Mesendoderm (in vitro differentiated cells): ENCODE data around the gene ASF1B.
"Not testable (repeated sequence)": the region's sequence is repeated elsewhere in the genome, so short reads cannot be mapped to it uniquely, and the experiment has no call there.

Experiments
- DNase-seq: peaks from one replicate; pipeline ENCODE4 v3.0.0; 2013
- H2AK5ac ChIP-seq: 2 replicates; pipeline ENCODE4 v1.6.1; 2013; ENCODE audit warnings: low read length, inconsistent platforms
- H2BK120ac ChIP-seq: 2 replicates; pipeline ENCODE4 v1.6.1; 2013; ENCODE audit warnings: low read depth, mild to moderate bottlenecking, low read length, moderate library complexity, mixed read lengths
- H2BK15ac ChIP-seq: replicated peaks from 2 replicates; pipeline ENCODE4 v1.6.1; 2013; ENCODE audit warnings: low read depth, mild to moderate bottlenecking, moderate library complexity
- H2BK5ac ChIP-seq: 2 replicates; pipeline ENCODE4 v1.6.1; 2013; ENCODE audit warnings: low read length, inconsistent platforms
- H3K18ac ChIP-seq: 2 replicates; pipeline ENCODE4 v1.6.1; 2013; ENCODE audit warnings: mild to moderate bottlenecking, low read length, mixed read lengths
- H3K23ac ChIP-seq: one replicate; pipeline ENCODE4 v1.6.1; 2013; ENCODE audit warnings: low read length
- H3K27ac ChIP-seq: 2 replicates; pipeline ENCODE4 v1.5.1; 2013; ENCODE audit warnings: low read depth, mild to moderate bottlenecking, inconsistent platforms, low read length, moderate library complexity
- H3K27me3 ChIP-seq: 2 replicates; pipeline ENCODE4 v1.6.1; 2013; ENCODE audit warnings: low read length, control low read depth, mild to moderate bottlenecking, inconsistent platforms; ENCODE audit not compliant: insufficient read depth, poor library complexity
- H3K36me3 ChIP-seq: 2 replicates; pipeline ENCODE4 v1.6.1; 2013; ENCODE audit warnings: low read length, inconsistent platforms; ENCODE audit not compliant: control insufficient read depth, insufficient read depth
- H3K4ac ChIP-seq: one replicate; pipeline ENCODE4 v1.6.1; 2013; ENCODE audit warnings: low read depth, mild to moderate bottlenecking, low read length, moderate library complexity
- H3K4me1 ChIP-seq: 2 replicates; pipeline ENCODE4 v1.6.1; 2013; ENCODE audit warnings: low read depth, low read length, inconsistent platforms; ENCODE audit not compliant: control insufficient read depth
- H3K4me2 ChIP-seq: 2 replicates; pipeline ENCODE4 v1.6.1; 2013; ENCODE audit warnings: low read length
- H3K4me3 ChIP-seq: 2 replicates; pipeline ENCODE4 v1.5.1; 2013; ENCODE audit warnings: mild to moderate bottlenecking, low read length
- H3K56ac ChIP-seq: one replicate; pipeline ENCODE4 v1.6.1; 2013; ENCODE audit warnings: low read length
- H3K79me1 ChIP-seq: 2 replicates; pipeline ENCODE4 v1.6.1; 2013; ENCODE audit warnings: low read length, inconsistent platforms
- H3K79me2 ChIP-seq: 2 replicates; pipeline ENCODE4 v1.6.1; 2013; ENCODE audit warnings: mild to moderate bottlenecking, low read length; ENCODE audit not compliant: control insufficient read depth, insufficient read depth
- H3K9ac ChIP-seq: 2 replicates; pipeline ENCODE4 v1.6.1; 2013; ENCODE audit warnings: low read length, inconsistent platforms
- H4K5ac ChIP-seq: one replicate; pipeline ENCODE4 v1.6.1; 2013; ENCODE audit warnings: low read length
- H4K8ac ChIP-seq: one replicate; pipeline ENCODE4 v1.6.1; 2013; ENCODE audit warnings: low read depth, mild to moderate bottlenecking, control low read depth, low read length, moderate library complexity
- WGBS: extraction: QIAGEN DNeasy Blood & Tissue Kit; methylation state at CpG from one replicate; pipeline ENCODE4 v1.1.7; 2013; ENCODE audit warnings: low lambda C conversion rate, missing lambda C conversion rate; ENCODE audit not compliant: insufficient coverage; ENCODE audit errors: extremely low coverage; 5-methylcytosine and 5-hydroxymethylcytosine counted together

Gene ASF1B

DNA sequence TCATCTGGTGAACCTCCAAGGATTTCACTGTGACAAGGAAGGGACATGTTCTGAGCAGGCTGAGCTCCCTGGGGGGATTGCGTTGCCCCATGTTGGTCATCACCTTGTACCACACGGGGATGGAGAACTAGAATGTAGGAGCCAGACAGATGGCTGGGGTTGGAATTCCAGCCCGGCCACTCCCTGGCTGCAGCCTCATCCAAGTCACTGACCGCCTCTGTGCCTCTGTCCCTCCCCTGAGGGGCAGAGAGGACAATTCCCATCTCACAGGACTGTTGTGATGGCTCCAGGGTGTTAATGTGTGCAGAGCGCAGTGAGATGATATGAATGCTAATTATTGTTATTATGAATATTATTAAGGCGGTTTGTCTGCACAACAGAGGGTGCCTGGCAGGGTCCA lies 45.5 kb upstream of the ASF1B start:
- no peaks in the 10 kb centered on the region for H3K4me1 ChIP-seq
- H2BK120ac ChIP-seq = no peak overlapping the region
- H3K27ac ChIP-seq = no peak overlapping the region
- peaks cover 3% of the 10 kb centered on the region for H3K36me3 ChIP-seq
- H3K56ac ChIP-seq = no peak overlapping the region
- DNase-seq = no peak
- WGBS = no CpG with 5 or more reads among the region's 6 CpGs
- H3K23ac ChIP-seq = no peak overlapping the region
- no peak overlapping the region for H3K4ac ChIP-seq
- no peak overlapping the region for H2BK5ac ChIP-seq
- no peak overlapping the region for H2AK5ac ChIP-seq
- no peak overlapping the region for H3K4me3 ChIP-seq
- no peak overlapping the region for H3K18ac ChIP-seq
- no peaks in the 10 kb centered on the region for H3K27me3 ChIP-seq
- H3K9ac ChIP-seq = no peak overlapping the region
- peaks cover 7% of the 10 kb centered on the region for H3K79me1 ChIP-seq
- H4K8ac ChIP-seq = no peak overlapping the region
- H4K5ac ChIP-seq = no peak overlapping the region
- H2BK15ac ChIP-seq = no peak overlapping the region
- no peak overlapping the region for H3K4me2 ChIP-seq
- H3K79me2 ChIP-seq = peaks cover 10% of the 10 kb centered on the region

DNA sequence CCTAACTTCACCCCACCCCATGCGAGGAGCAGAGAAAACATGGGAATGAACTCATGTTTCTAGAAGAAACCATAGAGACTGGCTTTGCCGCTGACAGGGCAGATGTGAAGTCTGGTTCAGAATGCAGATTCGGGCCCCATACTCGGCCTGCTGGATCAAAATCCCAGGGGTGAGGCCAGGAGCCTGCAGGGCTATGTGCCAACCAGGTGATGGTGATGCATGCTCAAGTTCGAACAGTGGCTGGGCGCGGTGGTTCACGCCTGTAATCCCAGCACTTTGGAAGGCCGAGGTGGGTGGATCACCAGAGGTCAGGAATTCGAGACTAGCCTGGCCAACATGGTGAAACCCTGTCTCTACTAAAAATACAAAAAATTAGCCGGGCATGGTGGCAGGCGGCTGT lies 44.8 kb upstream of the ASF1B start:
- no CpG with 5 or more reads among the region's 12 CpGs for WGBS
- H3K4me2 ChIP-seq, H2AK5ac ChIP-seq, H3K56ac ChIP-seq, H3K4me1 ChIP-seq, H2BK5ac ChIP-seq, H3K36me3 ChIP-seq, H3K4me3 ChIP-seq, H3K79me2 ChIP-seq, H4K8ac ChIP-seq, H2BK15ac ChIP-seq, H3K27ac ChIP-seq, H2BK120ac ChIP-seq, H3K18ac ChIP-seq, H3K23ac ChIP-seq, H3K9ac ChIP-seq, H4K5ac ChIP-seq, H3K79me1 ChIP-seq, H3K4ac ChIP-seq, DNase-seq, H3K27me3 ChIP-seq: not testable (repeated sequence)

DNA sequence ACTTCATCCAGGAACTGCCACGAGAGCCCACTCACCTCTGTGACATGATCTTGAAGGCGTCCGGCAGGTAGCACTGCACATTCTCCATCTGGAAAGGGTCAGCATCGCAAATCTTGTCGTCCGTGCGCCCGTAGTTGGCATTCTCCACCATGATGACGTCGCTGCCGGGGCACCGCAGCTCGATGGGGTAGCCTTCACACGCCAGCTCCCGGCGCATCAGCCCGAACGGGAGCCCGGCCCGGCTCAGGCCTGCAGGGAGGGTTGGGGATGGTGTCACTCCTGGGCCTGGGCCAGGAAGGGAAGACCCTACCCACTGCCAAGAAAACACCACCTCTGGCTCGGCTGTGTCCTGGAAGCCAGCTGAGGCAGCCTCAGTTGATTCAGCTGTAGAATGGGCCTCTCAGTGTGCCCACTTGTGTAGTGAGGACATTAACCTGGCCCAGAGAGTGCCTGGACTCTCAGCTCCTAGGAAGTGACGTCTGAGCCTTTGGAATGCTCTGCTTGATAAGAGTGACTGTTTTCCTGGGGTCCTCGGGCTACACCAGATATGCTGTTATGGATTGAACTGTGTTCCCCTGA lies 41.2 kb upstream of the ASF1B start:
- Histone ChIP-seq H3K79me2 (no peaks in the 10 kb centered on the region), H2AK5ac (no peak overlapping the region), H3K4ac (no peak overlapping the region), H2BK5ac (no peak overlapping the region), H3K4me2 (no peak overlapping the region), H3K4me1 (peaks cover 4% of the 10 kb centered on the region), H3K9ac (no peak overlapping the region), H2BK120ac (no peak overlapping the region), H3K4me3 (no peak overlapping the region), H3K23ac (no peak overlapping the region), H3K27ac (no peak overlapping the region), H4K5ac (no peak overlapping the region), H4K8ac (no peak overlapping the region), H3K79me1 (peaks cover 3% of the 10 kb centered on the region), H3K18ac (no peak overlapping the region), H3K36me3 (peaks cover 5% of the 10 kb centered on the region), H3K27me3 (no peaks in the 10 kb centered on the region), H2BK15ac (no peak overlapping the region), H3K56ac (no peak overlapping the region)
- no peak for DNase-seq
- WGBS = no CpG with 5 or more reads among the region's 23 CpGs

GRCh38 chr19:14175351-14175792 lies 39.0 kb upstream of the ASF1B start:
- no peak for DNase-seq
- Histone ChIP-seq H3K27me3 (no peaks in the 10 kb centered on the region), H3K4me1 (peaks cover 4% of the 10 kb centered on the region), H3K4ac (no peak overlapping the region), H4K5ac (no peak overlapping the region), H3K56ac (no peak overlapping the region), H2BK5ac (no peak overlapping the region), H4K8ac (no peak overlapping the region), H3K18ac (no peak overlapping the region), H3K27ac (no peak overlapping the region), H2BK120ac (no peak overlapping the region), H3K4me2 (no peak overlapping the region), H2BK15ac (no peak overlapping the region), H3K79me2 (no peaks in the 10 kb centered on the region), H3K9ac (no peak overlapping the region), H3K23ac (no peak overlapping the region), H3K79me1 (no peaks in the 10 kb centered on the region), H2AK5ac (no peak overlapping the region), H3K4me3 (no peak overlapping the region), H3K36me3 (peaks cover 7% of the 10 kb centered on the region)
- 100% methylated on average over 3 of the region's 6 CpGs for WGBS

- no peak overlapping the region for H3K23ac ChIP-seq
- no peak overlapping the region for H4K5ac ChIP-seq
- no peak overlapping the region for H3K4ac ChIP-seq
- no peaks in the 10 kb centered on the region for H3K27me3 ChIP-seq
- no peak overlapping the region for H3K9ac ChIP-seq
- peaks cover 7% of the 10 kb centered on the region for H3K36me3 ChIP-seq
- H3K18ac ChIP-seq = no peak overlapping the region
- H4K8ac ChIP-seq = no peak overlapping the region
- no peak overlapping the region for H2BK120ac ChIP-seq
- H2AK5ac ChIP-seq = no peak overlapping the region
- H2BK5ac ChIP-seq = no peak overlapping the region
- no peaks in the 10 kb centered on the region for H3K79me1 ChIP-seq
- H3K27ac ChIP-seq = no peak overlapping the region
- H3K4me2 ChIP-seq = no peak overlapping the region
- no peak overlapping the region for H2BK15ac ChIP-seq
- no peak for DNase-seq
- no peak overlapping the region for H3K56ac ChIP-seq
- H3K79me2 ChIP-seq = no peaks in the 10 kb centered on the region
- no CpG with 5 or more reads among the region's 9 CpGs for WGBS
- H3K4me1 ChIP-seq = peaks cover 4% of the 10 kb centered on the region
- no peak overlapping the region for H3K4me3 ChIP-seq
Observed at GRCh38 chr19:14174883-14175282, 38.5 kb upstream of the ASF1B start.

- H4K8ac ChIP-seq = no peak overlapping the region
- no peaks in the 10 kb centered on the region for H3K79me2 ChIP-seq
- no peak overlapping the region for H4K5ac ChIP-seq
- no peak overlapping the region for H2AK5ac ChIP-seq
- H3K56ac ChIP-seq = no peak overlapping the region
- H3K4me2 ChIP-seq = no peak overlapping the region
- no peak overlapping the region for H3K9ac ChIP-seq
- H3K18ac ChIP-seq = no peak overlapping the region
- H3K36me3 ChIP-seq = peaks cover 5% of the 10 kb centered on the region
- H3K79me1 ChIP-seq = no peaks in the 10 kb centered on the region
- H3K4me1 ChIP-seq = peaks cover under 1% of the 10 kb centered on the region
- no peaks in the 10 kb centered on the region for H3K27me3 ChIP-seq
- H3K4ac ChIP-seq = no peak overlapping the region
- H2BK15ac ChIP-seq = no peak overlapping the region
- no CpG with 5 or more reads among the region's 12 CpGs for WGBS
- no peak overlapping the region for H2BK5ac ChIP-seq
- no peak overlapping the region for H3K23ac ChIP-seq
- H2BK120ac ChIP-seq = no peak overlapping the region
- no peak for DNase-seq
- H3K4me3 ChIP-seq = no peak overlapping the region
- H3K27ac ChIP-seq = no peak overlapping the region
Observed at GRCh38 chr19:14168993-14169392, 32.6 kb upstream of the ASF1B start.
